PC-3 (cell line): ENCODE measurements around the gene PTGES2. TPM values are rescaled to one million over a fixed set of nuclear protein-coding genes. Genes with fewer than 3 reads are reported as not detected.

Experiments used
- ATAC-seq: fragments of 200-7000 bp; cut with Tn5 transposase; 2 replicates; pipeline ENCODE4 v1.9.1; 2020; ENCODE audit warnings: mild to moderate bottlenecking, moderate library complexity
- BruUV-seq: library from RNA; stranded (reverse); fragments of 400-500 nt; replicated peaks from 2 replicates; lab custom pipeline; 2021; lab: Mats Ljungman, UMichigan
- CTCF ChIA-PET: fragments of 300-600 bp; sonication (Branson Sonifier 250); formaldehyde crosslinking; loops from one replicate; lab custom pipeline; 2022; ENCODE audit warnings: antibody characterized with exemption; lab: Charles Lee
- POLR2A ChIA-PET: fragments of 300-600 bp; sonication (Branson Sonifier 250); formaldehyde crosslinking; loops from one replicate; lab custom pipeline; 2022; ENCODE audit warnings: antibody characterized with exemption; ENCODE audit not compliant: unreplicated experiment; lab: Charles Lee
- DNase-seq: peaks from one replicate; pipeline ENCODE4 v3.0.0-alpha.2; 2015
- H2AFZ ChIP-seq: fragments of 300-600 bp; sonication (generic); 2 replicates; pipeline ENCODE4 v1.6.0; 2016; ENCODE audit warnings: antibody characterized with exemption, low read length
- H3F3A ChIP-seq: fragments of 300-600 bp; sonication (generic); one replicate; pipeline ENCODE4 v1.6.0; 2017; ENCODE audit warnings: antibody characterized with exemption, low read length, control low read depth, mild to moderate bottlenecking; ENCODE audit not compliant: unreplicated experiment
- H3K27ac ChIP-seq: fragments of 300-600 bp; sonication (generic); 2 replicates; pipeline ENCODE4 v1.5.1; 2016; ENCODE audit warnings: mild to moderate bottlenecking, low read length
- H3K27me3 ChIP-seq: fragments of 300-600 bp; sonication (generic); 2 replicates; pipeline ENCODE4 v1.6.1; 2016; ENCODE audit warnings: low read length, mixed read lengths
- H3K36me3 ChIP-seq: fragments of 300-600 bp; sonication (generic); 2 replicates; pipeline ENCODE4 v1.6.1; 2016; ENCODE audit warnings: low read depth, mixed run types, low read length, mixed read lengths
- H3K4me1 ChIP-seq: fragments of 300-600 bp; sonication (generic); 2 replicates; pipeline ENCODE4 v1.5.1; 2016; ENCODE audit warnings: low read length; ENCODE audit not compliant: insufficient read depth
- H3K4me2 ChIP-seq: fragments of 300-600 bp; sonication (generic); 2 replicates; pipeline ENCODE4 v1.6.0; 2016; ENCODE audit warnings: low read length
- H3K4me3 ChIP-seq: fragments of 300-600 bp; sonication (generic); 2 replicates; pipeline ENCODE4 v1.5.1; 2016; ENCODE audit warnings: mild to moderate bottlenecking, low read length, mixed read lengths
- H3K79me2 ChIP-seq: fragments of 300-600 bp; sonication (generic); 2 replicates; pipeline ENCODE4 v1.6.1; 2017; ENCODE audit warnings: low read length, mixed read lengths
- H3K9ac ChIP-seq: fragments of 300-600 bp; sonication (generic); 2 replicates; pipeline ENCODE4 v1.6.0; 2016; ENCODE audit warnings: mild to moderate bottlenecking, low read length
- H3K9me2 ChIP-seq: fragments of 300-600 bp; sonication (generic); replicated peaks from 2 replicates; pipeline ENCODE4 v1.6.1; 2016; ENCODE audit warnings: mixed run types, low read length, mixed read lengths
- H3K9me3 ChIP-seq: fragments of 300-600 bp; sonication (generic); 2 replicates; pipeline ENCODE4 v1.6.1; 2016; ENCODE audit warnings: low read length, mixed read lengths
- H4K20me1 ChIP-seq: fragments of 300-600 bp; sonication (generic); 2 replicates; pipeline ENCODE4 v1.6.1; 2016; ENCODE audit warnings: low read length, mixed read lengths
- CTCF ChIP-seq: fragments of 300-600 bp; sonication (generic); conservative IDR thresholded peaks from 2 replicates; pipeline ENCODE4 v1.5.1; 2017; ENCODE audit warnings: antibody characterized with exemption, low read depth, mild to moderate bottlenecking, low read length
- EZH2 ChIP-seq: fragments of 300-600 bp; sonication (generic); IDR thresholded peaks from one replicate; pipeline ENCODE4 v1.6.1; 2017; ENCODE audit warnings: antibody characterized with exemption, mild to moderate bottlenecking, low read length; ENCODE audit not compliant: unreplicated experiment
- EZH2phosphoT487 ChIP-seq: fragments of 300-600 bp; sonication (generic); IDR thresholded peaks from 2 replicates; pipeline ENCODE4 v1.6.1; 2018; ENCODE audit warnings: mild to moderate bottlenecking, antibody characterized with exemption, low read length, borderline replicate concordance
- intact Hi-C: fragments of 100-400 bp; cut with micrococcal nuclease; formaldehyde crosslinking; loops from 2 replicates; pipeline ENCODE4 v1.9.0; 2023
- total RNA-seq: library from RNA; depleted of rRNA; stranded (reverse); fragments of >200 nt; gene quantifications from 2 replicates; pipeline ENCODE4 v1.2.3, GENCODE V29; 2014

PTGES2 gene
- total RNA-seq, 1 experiment from 2014 or later, result 258 TPM

- no peak overlapping the region for H3K27ac ChIP-seq
- no peak for DNase-seq
- no peaks in the 10 kb centered on the region for H3K9me2 ChIP-seq
- no peak overlapping the region for H3K4me3 ChIP-seq
- CTCF ChIA-PET, result no interaction called here
- no peaks in the 10 kb centered on the region for H3K36me3 ChIP-seq
- H3K4me1 ChIP-seq, result peaks cover 9% of the 10 kb centered on the region
- H2AFZ ChIP-seq, result no peak overlapping the region
- intact Hi-C loops, result no loop called here
- H4K20me1 ChIP-seq, result no peaks in the 10 kb centered on the region
- H3K9ac ChIP-seq, result no peak overlapping the region
- no peaks in the 10 kb centered on the region for H3F3A ChIP-seq
- H3K9me3 ChIP-seq, result no peaks in the 10 kb centered on the region
- ATAC-seq, result no peak
- H3K4me2 ChIP-seq, result no peak overlapping the region
- POLR2A ChIA-PET, result no interaction called here
- TF ChIP-seq EZH2, result no peak
- TF ChIP-seq CTCF, result no peak
- TF ChIP-seq EZH2phosphoT487, result no peak
- no TSS peak for BruUV-seq
- no peaks in the 10 kb centered on the region for H3K27me3 ChIP-seq
- peaks cover 37% of the 10 kb centered on the region for H3K79me2 ChIP-seq
Observed at GRCh38 chr9:128085943-128086342, 41.6 kb downstream of the PTGES2 start.

- no TSS peak for BruUV-seq
- DNase-seq (no peak), ATAC-seq (peak; percentile 70)
- Histone ChIP-seq H3F3A (no peaks in the 10 kb centered on the region), H3K36me3 (no peaks in the 10 kb centered on the region), H3K4me3 (no peak overlapping the region), H3K79me2 (peaks cover 37% of the 10 kb centered on the region), H3K9me2 (no peaks in the 10 kb centered on the region), H3K9ac (no peak overlapping the region), H2AFZ (no peak overlapping the region), H4K20me1 (no peaks in the 10 kb centered on the region), H3K27me3 (no peaks in the 10 kb centered on the region), H3K27ac (no peak overlapping the region), H3K9me3 (no peaks in the 10 kb centered on the region), H3K4me2 (no peak overlapping the region), H3K4me1 (peaks cover 9% of the 10 kb centered on the region)
- ChIA-PET POLR2A (interaction anchor here (0.5 kb wide), 1 partner anchor 12 kb away, joined by 6 read pairs; no protein-coding TSS in a partner anchor), CTCF (interaction anchor here (0.6 kb wide), 2 partner anchors 10 to 159 kb away, joined by 3 to 5 read pairs; no protein-coding TSS in a partner anchor)
- intact Hi-C loops, result loop anchor here (5.0 kb wide), 1 partner anchor 47 kb away; no protein-coding TSS in a partner anchor
- no peak for TF ChIP-seq EZH2phosphoT487
- TF ChIP-seq EZH2, result no peak
- no peak for TF ChIP-seq CTCF
Observed at GRCh38 chr9:128084746-128085145, 42.8 kb downstream of the PTGES2 start.

DNA sequence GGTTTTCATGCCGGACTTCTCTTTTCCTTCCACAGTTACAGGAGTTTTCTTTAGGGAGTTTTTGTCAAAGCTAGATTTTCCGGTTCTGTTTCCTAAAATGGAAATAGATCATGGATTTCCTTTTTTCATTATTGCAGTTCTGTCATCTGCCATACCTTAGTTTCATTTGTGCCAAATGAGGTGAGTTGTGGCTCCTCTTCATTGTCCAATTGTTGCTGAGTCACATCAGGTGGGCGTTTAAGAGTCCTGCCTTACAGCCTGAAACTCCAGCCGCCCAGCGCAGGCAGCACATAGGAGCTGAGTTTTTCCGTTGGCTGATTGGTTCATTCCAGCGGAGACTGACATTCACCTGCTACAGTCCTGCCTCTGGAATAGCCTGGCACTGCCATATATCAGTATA is 45.4 kb downstream of the PTGES2 start:
- intact Hi-C loops, result loop anchor here (5.0 kb wide), 1 partner anchor 45 kb away; no protein-coding TSS in a partner anchor
- ChIA-PET CTCF (no interaction called here), POLR2A (no interaction called here)
- peak overlapping the region; percentile 14; the same call in 1 of the 2 replicates for H3K4me2 ChIP-seq
- no peaks in the 10 kb centered on the region for H3K9me3 ChIP-seq
- H3K27ac ChIP-seq, result peak overlapping the region; percentile 35
- no peak overlapping the region for H2AFZ ChIP-seq
- peaks cover 27% of the 10 kb centered on the region for H3K79me2 ChIP-seq
- H3K4me1 ChIP-seq, result peaks cover 29% of the 10 kb centered on the region
- H3F3A ChIP-seq, result no peaks in the 10 kb centered on the region
- H3K9me2 ChIP-seq, result no peaks in the 10 kb centered on the region
- H3K9ac ChIP-seq, result no peak overlapping the region
- no peaks in the 10 kb centered on the region for H4K20me1 ChIP-seq
- H3K27me3 ChIP-seq, result no peaks in the 10 kb centered on the region
- TF ChIP-seq EZH2 (no peak), CTCF (no peak), EZH2phosphoT487 (no peak)
- ATAC-seq, result peak; percentile 7; the same call in 1 of the 2 replicates
- peak; percentile 49 for DNase-seq
- no peaks in the 10 kb centered on the region for H3K36me3 ChIP-seq
- BruUV-seq, result no TSS peak
- no peak overlapping the region for H3K4me3 ChIP-seq
